Stomach (tissue), 9 donors: ENCODE results near the gene RBFOX2. TPM values are rescaled to one million over a fixed set of nuclear protein-coding genes. Genes with fewer than 3 reads are reported as not detected.
A peak's percentile ranks its signal among the peaks of the same experiment; 100 is the strongest.

Source experiments
- DNase-seq, 2 donors: peaks; one replicate each; pipeline versions ENCODE4 v3.0.0 to v3.0.0-alpha.2; 2013 to 2019
- H3K27ac ChIP-seq, 5 donors: fragments of 200-600 bp in 4 of 5; sonication (generic) in 4 of 5; one replicate each; pipeline ENCODE4 v1.5.1; 2013 to 2019; ENCODE audit warnings: mild to moderate bottlenecking in 1 of 5, moderate library complexity in 1 of 5
- H3K27me3 ChIP-seq, 3 donors: fragments of 200-600 bp; sonication (generic); one replicate each; pipeline ENCODE4 v1.5.1; 2017 to 2019; ENCODE audit warnings: mixed run types in 1 of 3
- H3K36me3 ChIP-seq, 4 donors: fragments of 200-600 bp; sonication (generic); 1 replicate in 3 of 4; 2 replicates in 1 of 4; pipeline ENCODE4 v1.5.1; 2016 to 2019
- H3K4me1 ChIP-seq, 4 donors: fragments of 200-600 bp; sonication (generic); one replicate each; pipeline ENCODE4 v1.5.1; 2016 to 2019
- H3K4me3 ChIP-seq, 4 donors: fragments of 200-600 bp; sonication (generic) in 3 of 4; one replicate each; pipeline ENCODE4 v1.5.1; 2016 to 2019; ENCODE audit warnings: mild to moderate bottlenecking in 1 of 4
- H3K9me3 ChIP-seq, 4 donors: fragments of 200-600 bp; sonication (generic); one replicate each; pipeline ENCODE4 v1.5.1; 2016 to 2019
- EP300 ChIP-seq: sonication (generic); formaldehyde crosslinking; IDR thresholded peaks from one replicate; pipeline ENCODE4 v1.6.1; 2017; ENCODE audit warnings: antibody characterized with exemption
- POLR2A ChIP-seq, 4 donors: fragments of 450-650 bp; IDR thresholded peaks; one replicate each; pipeline ENCODE4 v1.6.1; 2016; ENCODE audit warnings: antibody characterized with exemption in 4 of 4, control low read depth in 2 of 4, mild to moderate bottlenecking in 1 of 4, moderate library complexity in 1 of 4
- POLR2AphosphoS5 ChIP-seq, 3 donors: sonication (generic); formaldehyde crosslinking; IDR thresholded peaks; one replicate each; pipeline ENCODE4 v1.6.1; 2016; ENCODE audit warnings: antibody characterized with exemption in 3 of 3
- WGBS, 5 donors: extraction: QIAGEN DNeasy Blood & Tissue Kit in 3 of 5; methylation state at CpG; one replicate each; pipeline versions ENCODE4 v1.1.5 to v1.1.7; 2013 to 2018; 5-methylcytosine and 5-hydroxymethylcytosine counted together
- intact Hi-C: fragments of 100-400 bp; cut with DNase I; formaldehyde crosslinking; loops from one replicate; pipeline ENCODE4 v1.15.1; 2023; ENCODE audit warnings: low total_unique reads
- polyA plus RNA-seq, 3 donors: library from polyadenylated mRNA; stranded (reverse); fragments of 200-250 nt; gene quantifications; one replicate each; pipeline ENCODE4 v1.2.3, GENCODE V29; 2013
- total RNA-seq, 5 donors: library from RNA; depleted of rRNA; stranded (reverse); fragments of >200 nt; gene quantifications; one replicate each; pipeline versions ENCODE4 v1.1.0 to v1.2.3, GENCODE V29; 2014 to 2016
- TF ChIP-seq, protein P1 (sequence below), 7 experiments: fragments of 450-650 bp in 4 of 7; fragments of 200-600 bp in 3 of 7; sonication (generic) in 3 of 7; IDR thresholded peaks; one replicate each; pipeline ENCODE4 v1.5.1; 2016 to 2019; ENCODE audit warnings: antibody characterized with exemption in 7 of 7, control low read depth in 2 of 7, mild to moderate bottlenecking in 1 of 7
- donor health status: healthy with polysubstance abuse.
- donor health status: Bipolar disorder and iron deficiency.
- donor health status: healthy.

Gene RBFOX2
- total and polyA plus RNA-seq, 8 donors = 14.9 to 176 (median 46.7) TPM

DNA sequence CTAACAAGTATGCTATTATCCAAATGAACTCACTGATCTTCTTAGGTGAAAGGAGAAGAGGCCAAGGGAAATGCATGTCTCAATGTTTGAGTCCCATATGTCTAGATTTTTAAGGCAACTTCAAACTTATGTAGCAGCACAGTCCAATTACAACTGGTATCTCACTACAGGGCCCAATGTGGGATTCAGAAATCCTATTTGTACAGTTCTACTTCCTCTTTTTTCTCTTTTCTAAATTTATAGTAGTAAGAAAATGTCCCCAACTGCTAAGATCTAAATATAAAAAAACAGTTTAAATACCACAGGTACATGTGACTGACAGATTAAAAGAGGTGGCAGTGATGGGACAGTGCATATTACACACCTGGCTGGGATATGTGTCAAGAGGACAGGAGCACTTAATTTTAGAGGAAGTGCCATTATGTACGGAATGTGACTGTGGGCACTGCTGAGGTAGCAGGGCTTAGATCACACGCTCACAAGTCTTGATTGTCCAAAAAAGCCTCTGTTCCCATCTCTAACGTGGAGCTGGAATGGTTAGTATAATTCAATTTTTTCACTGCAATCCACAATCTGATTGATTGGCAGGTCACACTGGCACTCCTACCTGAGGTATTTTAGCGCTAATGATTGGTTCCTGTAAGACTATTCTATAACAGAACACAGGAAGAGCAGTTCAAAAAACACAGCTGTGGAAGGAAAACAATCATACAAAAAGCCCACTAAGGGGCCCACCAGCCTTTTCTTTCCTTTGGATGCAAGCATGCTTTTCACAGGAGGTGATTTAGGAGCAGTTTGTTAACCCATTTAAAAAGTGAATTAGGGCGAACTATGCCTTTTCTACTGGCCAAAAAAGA is 276.4 kb downstream of the RBFOX2 start:
- Histone ChIP-seq H3K9me3 (no peaks in the 10 kb centered on the region), H3K36me3 (peaks cover 0 to 19% (median 6%) of the 10 kb centered on the region in 4 donors), H3K27me3 (no peaks in the 10 kb centered on the region), H3K27ac (peak overlapping the region in 1 of 5 donors; percentile 8), H3K4me1 (peaks cover 0 to 31% (median 12%) of the 10 kb centered on the region in 4 donors), H3K4me3 (no peak overlapping the region)
- 67 to 81% (median 70%) methylated on average over 5 of the region's 5 CpGs for WGBS, 5 donors
- intact Hi-C loops = no loop called here
- TF ChIP-seq, protein P1, sequence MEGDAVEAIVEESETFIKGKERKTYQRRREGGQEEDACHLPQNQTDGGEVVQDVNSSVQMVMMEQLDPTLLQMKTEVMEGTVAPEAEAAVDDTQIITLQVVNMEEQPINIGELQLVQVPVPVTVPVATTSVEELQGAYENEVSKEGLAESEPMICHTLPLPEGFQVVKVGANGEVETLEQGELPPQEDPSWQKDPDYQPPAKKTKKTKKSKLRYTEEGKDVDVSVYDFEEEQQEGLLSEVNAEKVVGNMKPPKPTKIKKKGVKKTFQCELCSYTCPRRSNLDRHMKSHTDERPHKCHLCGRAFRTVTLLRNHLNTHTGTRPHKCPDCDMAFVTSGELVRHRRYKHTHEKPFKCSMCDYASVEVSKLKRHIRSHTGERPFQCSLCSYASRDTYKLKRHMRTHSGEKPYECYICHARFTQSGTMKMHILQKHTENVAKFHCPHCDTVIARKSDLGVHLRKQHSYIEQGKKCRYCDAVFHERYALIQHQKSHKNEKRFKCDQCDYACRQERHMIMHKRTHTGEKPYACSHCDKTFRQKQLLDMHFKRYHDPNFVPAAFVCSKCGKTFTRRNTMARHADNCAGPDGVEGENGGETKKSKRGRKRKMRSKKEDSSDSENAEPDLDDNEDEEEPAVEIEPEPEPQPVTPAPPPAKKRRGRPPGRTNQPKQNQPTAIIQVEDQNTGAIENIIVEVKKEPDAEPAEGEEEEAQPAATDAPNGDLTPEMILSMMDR (IDR thresholded peaks at IDR 0.05) = no peak
- TF ChIP-seq EP300 = no peak
- no peak for TF ChIP-seq POLR2AphosphoS5 (IDR thresholded peaks at IDR 0.05)
- no peak for TF ChIP-seq POLR2A (IDR thresholded peaks at IDR 0.05)
- peak in 1 of 2 donors; percentile 23 for DNase-seq

DNA sequence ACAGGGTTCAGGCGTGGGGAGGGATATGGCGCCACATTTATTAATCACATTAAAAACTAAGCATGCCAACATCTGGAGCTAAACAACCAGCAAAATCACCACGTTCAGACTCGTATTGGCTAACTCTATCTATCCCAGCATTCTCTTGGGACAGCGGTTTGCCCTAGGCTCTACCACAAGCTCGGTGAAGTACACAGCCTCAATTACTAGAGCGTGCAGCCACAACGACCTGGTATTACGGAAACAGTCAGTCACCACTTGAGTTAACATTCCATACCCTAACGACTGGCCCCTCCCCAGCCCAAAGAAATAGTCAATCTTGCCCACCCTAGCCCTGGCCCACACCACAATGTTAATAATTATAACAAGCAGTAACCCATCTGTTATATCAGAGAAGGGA is 278.8 kb downstream of the RBFOX2 start:
- no peak for TF ChIP-seq POLR2A (IDR thresholded peaks at IDR 0.05)
- no peak for TF ChIP-seq EP300
- TF ChIP-seq POLR2AphosphoS5 (IDR thresholded peaks at IDR 0.05) = no peak
- TF ChIP-seq, protein P1 (IDR thresholded peaks at IDR 0.05) = no peak
- 77 to 85% (median 78%) methylated on average over 10 of the region's 10 CpGs for WGBS, 5 donors
- Histone ChIP-seq H3K27ac (no peak overlapping the region), H3K36me3 (peaks cover 0 to 22% (median 16%) of the 10 kb centered on the region in 4 donors), H3K27me3 (no peaks in the 10 kb centered on the region), H3K4me1 (peaks cover 0 to 33% (median 13%) of the 10 kb centered on the region in 4 donors), H3K9me3 (no peaks in the 10 kb centered on the region), H3K4me3 (no peak overlapping the region)
- no peak for DNase-seq
- intact Hi-C loops = no loop called here

GRCh38 chr22:35746946-35747703 is 281.5 kb downstream of the RBFOX2 start:
- H3K27ac ChIP-seq = no peak overlapping the region
- DNase-seq = no peak
- H3K9me3 ChIP-seq = no peaks in the 10 kb centered on the region
- WGBS, 5 donors = 38 to 51% (median 44%) methylated on average over 4 of the region's 4 CpGs
- peaks cover 0 to 21% (median 10%) of the 10 kb centered on the region in 4 donors for H3K4me1 ChIP-seq
- H3K27me3 ChIP-seq = no peaks in the 10 kb centered on the region
- intact Hi-C loops = no loop called here
- TF ChIP-seq POLR2AphosphoS5 (IDR thresholded peaks at IDR 0.05) = no peak
- no peak for TF ChIP-seq POLR2A (IDR thresholded peaks at IDR 0.05)
- TF ChIP-seq, protein P1 (IDR thresholded peaks at IDR 0.05) = no peak
- TF ChIP-seq EP300 = no peak
- H3K36me3 ChIP-seq = peaks cover 5 to 42% (median 41%) of the 10 kb centered on the region in 4 donors
- H3K4me3 ChIP-seq = no peak overlapping the region

DNA sequence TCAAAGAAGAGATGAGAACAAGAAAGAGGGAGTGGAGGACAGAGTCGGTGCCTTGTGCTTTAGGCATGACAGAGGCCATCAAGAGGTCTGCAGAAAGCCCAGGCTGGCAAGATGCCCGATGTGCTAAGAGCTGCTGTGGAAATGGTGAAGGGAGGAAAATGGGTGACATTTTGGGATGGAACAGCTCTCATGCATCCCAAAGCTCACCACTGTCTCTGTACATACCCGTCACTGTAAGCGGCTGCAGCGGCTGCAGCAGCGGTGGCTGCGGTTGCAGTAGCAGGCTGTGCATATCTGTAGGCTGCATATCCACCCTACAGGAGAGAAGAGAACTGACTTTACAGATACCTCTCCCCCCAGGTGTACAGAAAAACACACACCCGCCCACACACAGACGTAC is 282.4 kb downstream of the RBFOX2 start:
- TF ChIP-seq POLR2AphosphoS5 (IDR thresholded peaks at IDR 0.05) (no peak), EP300 (no peak), POLR2A (IDR thresholded peaks at IDR 0.05) (no peak)
- TF ChIP-seq, protein P1 (IDR thresholded peaks at IDR 0.05) = no peak
- Histone ChIP-seq H3K36me3 (peaks cover 5 to 48% (median 45%) of the 10 kb centered on the region in 4 donors), H3K27me3 (no peaks in the 10 kb centered on the region), H3K4me3 (no peak overlapping the region), H3K27ac (no peak overlapping the region), H3K4me1 (peaks cover 0 to 21% (median 10%) of the 10 kb centered on the region in 4 donors), H3K9me3 (no peaks in the 10 kb centered on the region)
- WGBS, 5 donors = 86 to 95% (median 92%) methylated on average over 9 of the region's 9 CpGs
- intact Hi-C loops = no loop called here
- DNase-seq = no peak
